HG03097 (cell line): ENCODE measurements around the gene NR1H3.

ENCODE experiments used
- ATAC-seq: cut with Tn5 transposase; IDR thresholded peaks from one replicate; pipeline ENCODE4 v1.9.1; 2021; ENCODE audit not compliant: unreplicated experiment, low FRiP score

Gene NR1H3

DNA sequence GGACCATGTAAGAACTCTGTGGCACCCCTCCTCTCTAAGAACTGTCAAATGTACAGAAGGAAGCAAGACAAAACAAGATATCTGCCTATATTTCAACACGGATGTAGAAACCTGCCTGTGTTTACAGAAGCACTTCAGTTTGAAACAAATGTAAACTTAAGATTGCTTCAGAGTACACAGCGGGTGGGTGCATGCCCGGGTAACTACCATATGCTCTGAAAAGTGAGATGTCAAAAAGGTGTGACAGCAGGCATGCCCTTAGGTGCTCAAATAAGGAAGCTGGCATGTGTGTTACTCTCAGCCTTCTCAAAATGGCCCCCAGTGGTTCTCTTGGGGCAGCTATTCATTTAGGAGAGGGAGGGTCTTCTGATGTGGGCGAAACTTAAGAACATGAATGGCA lies 14.3 kb upstream of the NR1H3 start:
- no peak for ATAC-seq

DNA sequence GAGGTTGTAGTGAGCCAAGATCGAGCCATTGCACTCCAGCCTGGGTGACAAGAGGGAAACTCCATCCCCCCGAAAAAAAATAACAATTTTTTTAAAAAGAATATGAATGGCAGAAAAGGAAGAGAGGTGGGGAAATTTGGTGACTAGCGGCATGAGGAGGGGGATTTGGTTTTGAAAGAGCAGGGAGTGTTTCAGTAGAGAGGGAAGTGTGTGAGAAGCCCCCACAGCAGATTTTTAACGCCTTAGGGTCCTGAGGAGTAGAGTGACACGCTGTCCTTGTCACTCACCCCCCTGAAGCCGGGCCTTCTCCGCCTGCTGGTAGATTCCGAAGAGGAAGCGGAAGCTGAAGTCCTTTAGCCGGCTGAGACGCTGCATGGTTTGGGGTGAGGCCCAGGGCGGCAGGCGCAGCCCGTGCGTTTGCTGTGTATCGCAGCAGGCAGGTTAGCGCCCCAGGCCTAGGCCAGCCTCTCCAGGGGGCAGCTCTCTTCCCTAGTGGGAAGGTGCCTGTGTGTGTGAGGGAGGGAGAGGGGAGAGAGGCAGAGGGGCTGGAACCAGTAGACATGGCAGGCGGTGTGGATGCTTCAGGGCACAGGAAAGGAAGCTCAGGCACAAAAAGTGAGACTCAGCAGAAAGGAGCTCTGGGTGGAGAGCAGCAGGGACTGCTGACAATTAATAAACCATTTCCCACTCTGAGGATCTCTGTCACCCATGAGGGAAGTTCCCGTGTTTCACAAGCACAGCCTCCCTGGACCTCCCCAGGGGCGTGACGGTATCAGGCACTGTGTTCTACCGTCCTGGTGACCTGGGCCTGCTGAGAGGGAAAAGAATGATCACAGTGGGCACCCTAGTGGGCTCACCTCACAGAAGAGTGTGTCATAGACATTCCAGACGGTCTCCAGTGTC lies 13.1 kb upstream of the NR1H3 start:
- ATAC-seq = no peak

DNA sequence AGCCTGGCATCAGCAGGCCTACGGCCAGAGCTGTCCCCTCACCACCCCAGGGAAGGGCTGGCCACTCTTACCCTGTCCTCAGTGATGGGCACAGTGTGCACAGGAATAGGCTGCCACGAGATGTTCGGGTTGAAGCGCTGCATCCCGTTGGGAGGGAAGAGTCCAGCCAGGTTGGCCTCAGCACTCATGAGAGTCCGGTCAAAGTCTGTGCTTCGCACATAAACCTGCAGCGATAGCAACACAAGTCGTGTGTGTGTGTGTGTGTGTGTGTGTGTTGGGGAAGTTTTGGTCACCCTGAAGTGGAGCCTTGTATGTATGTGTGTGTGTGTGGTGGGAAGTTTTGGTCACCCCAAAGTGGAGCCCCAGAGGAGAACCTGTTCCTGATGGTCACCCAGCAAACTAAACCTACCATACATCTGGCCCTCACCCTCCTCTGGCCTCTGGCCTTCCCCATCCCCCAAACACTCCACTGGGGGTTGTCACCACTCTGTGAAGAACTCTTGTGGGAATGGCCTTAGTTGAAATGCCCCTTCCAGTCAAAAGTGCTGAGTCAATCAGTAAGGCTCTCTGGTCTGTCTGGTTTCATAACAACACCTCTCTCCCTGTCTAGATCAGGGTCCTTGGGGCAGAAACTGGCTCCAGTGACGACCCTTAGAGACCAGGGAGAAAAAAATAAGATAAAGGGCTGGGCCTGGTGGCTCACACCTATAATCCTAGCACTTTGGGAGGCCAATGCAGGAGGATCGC lies 12.0 kb upstream of the NR1H3 start:
- ATAC-seq = no peak

DNA sequence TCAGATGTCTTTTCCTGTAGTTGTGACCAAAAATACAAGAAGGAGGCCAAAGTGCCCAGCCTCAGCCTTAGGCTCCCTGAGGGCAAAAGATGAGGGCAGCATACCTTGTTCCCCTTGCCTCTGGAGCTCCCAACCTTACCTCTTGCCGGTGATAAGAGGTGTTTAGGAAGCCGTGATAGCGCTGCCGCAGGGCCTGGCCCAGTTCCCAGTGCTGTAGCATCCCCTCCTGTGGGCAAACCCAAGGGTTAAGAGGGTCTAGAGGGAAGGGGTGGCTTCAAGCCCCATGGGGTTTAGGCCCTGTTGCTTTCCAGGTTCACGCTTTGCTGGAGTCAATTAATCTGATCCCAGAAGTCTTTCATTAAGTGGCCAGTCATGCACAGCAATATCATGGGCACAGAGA lies 10.3 kb upstream of the NR1H3 start:
- ATAC-seq = no peak

DNA sequence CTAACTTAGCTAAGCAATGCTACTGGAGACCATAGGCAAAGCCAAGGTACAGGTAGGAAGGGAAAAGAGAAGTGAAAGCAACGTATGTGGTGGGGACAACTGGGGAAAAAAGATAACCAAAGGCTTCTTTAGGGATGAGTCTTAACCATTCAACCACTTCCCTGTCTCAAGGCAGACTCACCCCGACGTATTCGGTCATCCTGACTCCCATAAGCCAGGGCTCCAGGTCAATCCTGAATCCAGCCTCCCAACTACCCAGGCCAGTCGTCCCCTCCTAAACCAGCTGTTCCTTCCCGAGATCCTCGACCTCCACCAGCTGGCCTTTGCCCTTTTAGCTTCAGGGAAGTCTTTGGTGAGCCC lies 9.5 kb upstream of the NR1H3 start:
- peak; percentile 23 for ATAC-seq

DNA sequence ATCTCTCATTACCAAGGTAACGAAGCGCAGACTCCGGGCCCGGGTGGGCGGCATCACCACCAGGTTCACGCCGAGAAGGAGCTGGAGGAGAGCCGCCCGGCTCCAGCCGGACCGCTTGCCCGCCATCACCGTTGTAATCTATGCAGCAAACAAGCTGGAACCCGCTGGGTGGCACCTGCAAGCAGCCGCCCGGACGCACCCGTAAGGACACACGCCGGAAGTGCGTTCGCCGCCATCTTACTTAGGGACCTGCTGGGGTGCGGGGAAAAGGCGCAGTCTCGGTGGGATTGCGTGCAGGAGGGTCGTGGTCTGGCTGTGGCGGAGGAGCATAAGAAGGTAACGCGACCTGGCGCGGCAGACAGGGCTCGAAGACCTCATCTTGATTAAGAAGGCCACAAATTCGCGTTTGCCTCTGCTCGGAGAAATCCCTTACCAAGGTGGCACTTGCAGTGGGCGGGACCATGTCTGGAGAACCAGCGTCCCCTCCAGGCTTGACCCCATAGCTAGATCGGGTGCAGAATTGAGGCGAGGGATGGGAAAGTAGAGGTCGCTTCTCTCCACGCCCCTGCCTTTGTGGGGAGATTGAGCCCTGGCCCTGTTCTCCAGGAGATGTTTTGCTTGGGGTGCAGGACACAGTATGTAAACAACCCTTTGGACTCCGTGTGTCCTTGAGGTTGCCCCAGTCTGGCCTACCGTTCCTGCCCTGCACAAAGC lies 9.0 kb upstream of the NR1H3 start, which contains the start of gene ACP2:
TSS of gene ACP2 (minus strand) at position 151 of the 714 bp plus-strand sequence. CDS start at position 126, 25 bp downstream.
- peak; percentile 82 for ATAC-seq

DNA sequence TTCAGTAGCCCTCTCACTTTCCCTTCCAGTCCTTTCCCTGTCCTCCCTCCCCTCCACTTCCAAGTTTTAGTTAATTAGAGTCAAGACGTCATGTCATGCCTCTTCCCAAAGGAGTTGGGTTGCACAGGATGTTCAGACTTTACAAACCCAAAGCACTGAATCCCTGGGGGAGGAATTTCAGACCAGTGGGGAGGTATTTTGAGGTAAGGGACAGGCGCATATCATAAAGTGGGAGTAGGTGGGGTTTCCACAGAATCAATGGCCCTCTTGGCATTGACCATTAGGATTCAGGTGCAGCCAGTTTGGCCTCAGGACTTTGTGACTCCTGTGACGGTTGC lies 8.4 kb upstream of the NR1H3 start:
- no peak for ATAC-seq

DNA sequence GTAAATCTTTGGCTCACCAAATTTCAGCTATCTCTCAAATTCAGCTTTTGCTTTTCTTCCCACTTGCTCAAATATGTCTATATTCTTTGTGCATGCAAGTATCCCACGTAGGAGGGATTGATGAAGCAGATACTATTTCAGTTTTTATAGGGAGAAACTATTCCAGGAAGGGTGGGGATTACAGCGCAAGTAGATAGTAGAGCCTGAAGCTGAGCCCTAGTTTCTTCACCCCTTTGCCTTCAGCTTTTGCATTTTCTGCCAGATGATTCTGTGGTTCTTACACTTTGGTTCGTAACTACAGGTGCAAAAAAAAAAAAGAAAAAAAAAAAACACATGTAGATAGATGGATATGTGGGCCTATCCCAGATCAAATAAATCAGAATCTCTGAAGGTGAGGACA lies 6.0 kb upstream of the NR1H3 start:
- ATAC-seq = no peak

DNA sequence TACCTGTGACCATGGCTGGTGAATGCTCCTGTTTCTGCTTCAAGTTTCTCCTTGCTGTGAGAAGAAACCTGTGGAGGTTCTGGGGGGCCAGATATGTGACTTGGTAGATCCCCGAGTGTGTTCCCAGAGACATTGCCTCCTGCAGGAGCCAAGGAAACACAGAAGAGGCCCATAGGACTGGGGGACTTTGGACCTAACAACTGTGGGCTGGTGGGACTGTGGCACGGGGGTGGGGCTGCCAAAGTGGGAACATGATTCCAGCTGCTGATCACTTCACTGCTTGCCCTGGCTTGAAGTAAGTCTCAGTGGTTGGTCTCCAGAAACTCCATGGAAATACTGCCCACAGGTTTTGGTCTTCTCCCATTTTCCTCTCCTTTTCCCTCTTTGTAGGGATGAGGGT lies 4.1 kb upstream of the NR1H3 start:
- ATAC-seq = no peak

DNA sequence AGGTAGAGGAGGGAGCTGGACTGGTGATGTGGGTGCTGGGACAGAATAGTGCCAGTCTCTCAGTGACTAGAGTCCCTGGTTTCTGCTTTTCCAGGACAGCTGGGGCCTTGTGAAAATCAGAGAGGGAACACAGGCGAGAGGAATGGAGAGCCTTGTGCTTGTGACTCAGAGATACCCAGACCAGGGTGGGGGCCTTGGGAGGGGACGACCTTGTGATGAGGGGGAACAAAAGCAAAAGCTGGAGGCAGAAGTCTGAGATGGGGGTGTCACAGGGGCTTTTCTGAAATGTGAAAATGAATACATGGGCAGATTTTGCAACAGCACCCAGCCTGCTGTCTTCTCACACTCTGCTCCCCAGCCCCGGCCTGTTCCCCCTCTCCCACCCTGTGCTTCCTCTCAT lies 3.4 kb upstream of the NR1H3 start:
- no peak for ATAC-seq

DNA sequence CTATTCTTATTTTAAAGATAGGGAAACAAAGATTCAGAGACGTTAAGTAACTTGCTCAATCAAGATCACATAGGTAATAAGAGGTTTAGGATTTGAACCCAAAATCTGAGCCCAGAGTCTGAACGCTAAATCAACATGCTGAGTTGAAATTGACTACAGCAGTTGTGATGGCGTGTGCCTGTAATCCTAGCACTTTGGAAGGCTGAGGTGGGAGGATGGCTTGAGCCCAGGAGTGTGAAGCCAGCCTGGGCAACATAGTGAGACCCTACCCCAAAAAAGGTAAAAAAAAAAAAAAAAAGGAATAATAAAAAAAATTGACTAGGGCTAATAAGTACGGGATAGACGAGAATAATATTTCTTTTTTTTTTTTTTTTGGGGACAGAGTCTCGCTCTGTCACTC lies 1.4 kb upstream of the NR1H3 start:
- ATAC-seq = no peak

DNA sequence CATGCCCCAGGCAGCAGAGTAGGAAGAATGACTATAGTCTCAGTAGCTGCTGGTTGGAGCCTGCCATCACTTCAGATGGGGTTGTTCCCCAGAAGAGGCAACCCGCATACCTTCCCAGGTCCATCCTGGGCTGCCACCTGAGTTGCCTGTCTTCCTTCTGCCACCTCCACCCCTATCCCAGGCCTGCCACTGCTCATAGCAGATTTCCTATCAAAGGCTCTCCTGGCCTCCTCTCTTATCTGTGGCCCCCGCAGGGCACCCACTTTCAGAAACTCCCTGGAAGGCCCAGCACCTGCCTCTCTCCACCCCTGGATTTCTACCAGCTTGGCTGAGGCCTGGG lies 649 bp upstream of the NR1H3 start:
- no peak for ATAC-seq

DNA sequence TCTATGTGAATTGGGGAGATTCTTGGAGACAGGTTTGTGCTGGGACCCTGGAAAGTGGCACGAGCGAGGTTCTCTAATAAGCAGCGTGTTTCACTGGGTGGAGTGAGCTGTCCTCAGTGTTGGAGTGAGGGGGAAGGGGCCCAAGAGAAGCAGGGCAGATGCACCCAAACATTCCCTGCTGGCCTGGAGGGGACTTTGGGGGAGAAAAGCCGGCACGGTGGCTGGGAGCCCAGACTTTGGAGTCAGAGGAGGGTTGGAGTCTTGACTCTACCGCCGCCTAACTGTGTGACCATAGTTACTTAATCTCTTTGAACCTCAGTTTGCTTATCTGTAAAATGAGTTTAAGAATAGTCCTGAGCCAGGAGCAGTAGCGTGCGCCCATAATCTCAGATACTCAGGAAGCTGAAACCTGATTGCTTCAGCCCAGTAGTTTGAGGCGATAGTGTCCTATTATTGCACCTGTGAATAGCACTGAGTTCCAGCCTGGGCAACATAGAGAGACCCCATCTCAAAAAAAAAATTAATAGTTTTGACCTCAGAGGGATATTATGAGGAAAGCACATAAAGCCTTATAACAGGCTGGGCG lies 614 bp downstream of the NR1H3 start:
- no peak for ATAC-seq

DNA sequence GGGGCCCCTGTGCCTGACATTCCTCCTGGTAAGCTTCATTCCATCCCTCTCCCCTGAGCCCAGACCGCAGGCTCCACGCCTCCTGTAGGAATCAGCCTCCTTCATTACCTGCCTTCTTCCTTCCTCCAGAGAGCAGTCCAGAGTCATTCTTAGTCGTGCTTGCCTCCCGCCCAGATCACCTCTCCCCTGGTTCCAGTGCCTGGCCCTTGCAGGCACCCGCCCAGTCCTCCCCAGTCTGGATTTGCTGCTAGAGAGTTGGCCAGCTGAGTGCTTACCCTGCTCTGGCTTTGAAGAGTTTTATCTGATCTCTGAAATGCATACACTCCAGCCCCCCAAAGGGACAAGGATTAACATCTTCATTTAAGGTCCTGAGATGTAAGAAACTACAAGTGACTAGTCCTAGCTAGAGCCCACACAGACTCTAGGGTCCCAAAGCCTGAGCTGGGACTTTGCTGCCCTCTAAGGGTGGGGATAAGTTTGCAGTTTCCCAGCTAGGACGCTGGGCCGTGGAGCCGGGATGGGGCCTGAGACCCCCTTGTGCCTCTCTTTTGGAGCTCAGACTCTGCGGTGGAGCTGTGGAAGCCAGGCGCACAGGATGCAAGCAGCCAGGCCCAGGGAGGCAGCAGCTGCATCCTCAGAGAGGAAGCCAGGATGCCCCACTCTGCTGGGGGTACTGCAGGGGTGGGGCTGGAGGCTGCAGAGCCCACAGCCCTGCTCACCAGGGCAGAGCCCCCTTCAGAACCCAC lies 1.6 kb downstream of the NR1H3 start:
- no peak for ATAC-seq

DNA sequence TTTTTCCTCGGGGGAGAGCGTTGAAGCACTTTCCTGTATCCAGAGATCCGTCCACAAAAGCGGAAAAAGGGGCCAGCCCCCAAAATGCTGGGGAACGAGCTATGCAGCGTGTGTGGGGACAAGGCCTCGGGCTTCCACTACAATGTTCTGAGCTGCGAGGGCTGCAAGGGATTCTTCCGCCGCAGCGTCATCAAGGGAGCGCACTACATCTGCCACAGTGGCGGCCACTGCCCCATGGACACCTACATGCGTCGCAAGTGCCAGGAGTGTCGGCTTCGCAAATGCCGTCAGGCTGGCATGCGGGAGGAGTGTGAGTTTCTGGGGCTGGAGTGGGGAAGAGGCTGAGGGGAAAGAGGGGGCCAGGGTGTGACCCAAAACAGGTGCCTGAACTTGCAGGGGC lies 2.6 kb downstream of the NR1H3 start:
- no peak for ATAC-seq

DNA sequence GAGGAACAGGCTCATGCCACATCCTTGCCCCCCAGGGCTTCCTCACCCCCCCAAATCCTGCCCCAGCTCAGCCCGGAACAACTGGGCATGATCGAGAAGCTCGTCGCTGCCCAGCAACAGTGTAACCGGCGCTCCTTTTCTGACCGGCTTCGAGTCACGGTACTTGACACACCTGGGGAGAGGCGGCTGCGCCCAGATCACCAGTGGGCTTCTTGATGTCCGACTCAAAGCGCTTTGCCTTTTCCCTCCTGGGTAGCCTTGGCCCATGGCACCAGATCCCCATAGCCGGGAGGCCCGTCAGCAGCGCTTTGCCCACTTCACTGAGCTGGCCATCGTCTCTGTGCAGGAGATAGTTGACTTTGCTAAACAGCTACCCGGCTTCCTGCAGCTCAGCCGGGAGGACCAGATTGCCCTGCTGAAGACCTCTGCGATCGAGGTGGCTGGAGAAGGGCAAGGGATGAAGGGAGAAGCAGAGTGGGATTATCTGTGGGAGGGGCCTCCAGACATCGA lies 3.5 kb downstream of the NR1H3 start:
- ATAC-seq = no peak

DNA sequence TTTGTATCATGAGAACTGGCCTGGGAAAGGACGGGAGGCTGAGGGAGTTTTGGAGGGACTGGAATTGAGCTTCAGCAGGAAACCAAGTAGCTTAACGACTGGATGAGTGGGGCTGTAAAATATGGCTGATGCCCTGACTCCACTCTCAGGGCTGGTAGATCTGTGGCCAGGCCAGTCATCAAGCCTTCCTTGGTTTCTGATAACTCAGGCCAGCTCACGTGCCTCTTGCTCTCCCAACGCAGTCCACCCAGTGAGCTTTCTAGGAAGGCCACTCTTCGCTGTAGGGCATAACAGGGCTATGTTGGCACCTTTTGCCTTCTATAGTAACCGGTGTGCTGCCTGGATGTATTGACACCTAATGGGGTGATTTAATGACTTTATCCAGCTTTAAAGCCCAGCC lies 6.3 kb downstream of the NR1H3 start:
- ATAC-seq = no peak

DNA sequence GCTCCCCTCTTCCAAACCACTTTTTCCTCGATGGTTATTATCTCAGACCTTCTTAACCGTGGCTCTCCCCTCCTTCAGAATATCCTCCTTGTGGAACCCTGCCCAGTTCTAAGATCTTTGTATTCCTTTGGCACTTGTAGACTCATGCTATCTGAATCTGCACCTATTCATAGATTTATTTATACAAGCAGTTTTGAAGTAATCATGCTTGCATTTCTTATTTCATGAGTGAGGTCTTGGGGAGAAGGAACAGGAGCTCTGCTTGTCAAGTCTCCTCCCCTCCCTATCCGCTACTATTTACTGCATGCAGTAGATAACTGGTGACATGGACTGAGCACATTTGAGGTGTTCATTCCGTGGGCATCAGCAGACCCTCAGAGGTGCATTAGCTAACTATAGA lies 6.7 kb downstream of the NR1H3 start:
- no peak for ATAC-seq

DNA sequence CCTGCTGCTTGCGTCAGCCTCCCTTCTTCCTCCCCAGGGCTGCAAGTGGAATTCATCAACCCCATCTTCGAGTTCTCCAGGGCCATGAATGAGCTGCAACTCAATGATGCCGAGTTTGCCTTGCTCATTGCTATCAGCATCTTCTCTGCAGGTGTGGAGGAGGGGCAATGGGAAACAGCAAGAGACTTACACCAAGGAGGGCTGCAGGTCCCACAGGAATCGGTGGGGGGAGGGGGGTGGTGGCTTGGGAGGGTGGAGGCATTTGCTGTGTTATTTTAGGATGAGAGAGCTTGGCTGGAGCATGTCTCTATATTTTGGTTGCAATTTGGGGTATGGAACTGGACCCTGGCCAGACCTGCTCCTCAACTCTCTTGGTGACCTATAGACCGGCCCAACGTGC lies 10.1 kb downstream of the NR1H3 start:
- no peak for ATAC-seq

DNA sequence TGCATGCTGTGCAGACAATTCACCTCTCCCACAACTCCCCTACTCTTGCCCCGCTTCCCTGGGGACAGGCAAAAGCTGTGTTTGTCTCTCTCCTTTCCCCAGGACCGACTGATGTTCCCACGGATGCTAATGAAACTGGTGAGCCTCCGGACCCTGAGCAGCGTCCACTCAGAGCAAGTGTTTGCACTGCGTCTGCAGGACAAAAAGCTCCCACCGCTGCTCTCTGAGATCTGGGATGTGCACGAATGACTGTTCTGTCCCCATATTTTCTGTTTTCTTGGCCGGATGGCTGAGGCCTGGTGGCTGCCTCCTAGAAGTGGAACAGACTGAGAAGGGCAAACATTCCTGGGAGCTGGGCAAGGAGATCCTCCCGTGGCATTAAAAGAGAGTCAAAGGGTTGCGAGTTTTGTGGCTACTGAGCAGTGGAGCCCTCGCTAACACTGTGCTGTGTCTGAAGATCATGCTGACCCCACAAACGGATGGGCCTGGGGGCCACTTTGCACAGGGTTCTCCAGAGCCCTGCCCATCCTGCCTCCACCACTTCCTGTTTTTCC lies 10.7 kb downstream of the NR1H3 start:
- no peak for ATAC-seq
